Measurements from ENCODE around the gene AQP4.

Gene AQP4

GRCh38 chr18:26839609-26840008 is 25.9 kb downstream of the AQP4 start:
- DNase-seq = no peak

- no peak for DNase-seq
These were observed 33.2 kb downstream of the AQP4 start for GRCh38 chr18:26832302-26832701.

- no peak for DNase-seq
These were observed 37.9 kb downstream of the AQP4 start for GRCh38 chr18:26827581-26827980.

- DNase-seq = no peak
These were observed 38.8 kb downstream of the AQP4 start for GRCh38 chr18:26826656-26827235.

- no peak for DNase-seq
These were observed 44.3 kb downstream of the AQP4 start for GRCh38 chr18:26821181-26821580.

- no peak for DNase-seq
These were observed 46.5 kb downstream of the AQP4 start for GRCh38 chr18:26819046-26819445.

- no peak for DNase-seq
These were observed 47.0 kb downstream of the AQP4 start for GRCh38 chr18:26818461-26818860.

GRCh38 chr18:26813043-26813442 is 52.5 kb downstream of the AQP4 start:
- no peak for DNase-seq

GRCh38 chr18:26812462-26812861 is 53.0 kb downstream of the AQP4 start:
- DNase-seq = no peak

- no peak for DNase-seq
These were observed 56.2 kb downstream of the AQP4 start for GRCh38 chr18:26809346-26809745.

- no peak for DNase-seq
These were observed 59.3 kb downstream of the AQP4 start for GRCh38 chr18:26806224-26806623.

GRCh38 chr18:26804519-26804918 is 61.0 kb downstream of the AQP4 start:
- DNase-seq = no peak

- DNase-seq = no peak
These were observed 61.9 kb downstream of the AQP4 start for GRCh38 chr18:26803643-26804042.

GRCh38 chr18:26802330-26803200 is 62.9 kb downstream of the AQP4 start:
- no peak for DNase-seq
